ENCODE results near the gene ITPA. TPM values are rescaled to one million over a fixed set of nuclear protein-coding genes. Genes with fewer than 3 reads are reported as not detected.

Gene ITPA
- total and polyA plus RNA-seq, 10 of the 15 experiments (the other 5 are each of a cell fraction or from before 2014, with no cell fraction given), result 5.5 to 124 (median 66.3) TPM

- SMC1A ChIA-PET (ENCODE audit: uncharacterized antibody, unreplicated experiment), result no interaction called here
- Histone ChIP-seq H4K20me1 (ENCODE audit: control insufficient read depth, insufficient read depth) (no peaks in the 10 kb centered on the region), H3K9ac (ENCODE audit: control insufficient read depth, insufficient read depth, low read length) (no peak overlapping the region), H3K27me3 (replicated peaks in 1 of 2; ENCODE audit: control insufficient read depth in 2 of 2, insufficient read depth in 2 of 2, low read length in 1 of 2) (peaks cover 4 to 9% of the 10 kb centered on the region in 2 experiments; a peak in 3 of 4 replicates), H3K4me1 (ENCODE audit: control insufficient read depth, insufficient read depth, low read length) (no peaks in the 10 kb centered on the region; the same call in none of the 2 replicates), H3K27ac (ENCODE audit: control insufficient read depth, insufficient read depth) (no peak overlapping the region), H2AFZ (ENCODE audit: control insufficient read depth, low read depth, low read length) (no peak overlapping the region), H3K4me2 (ENCODE audit: control insufficient read depth, insufficient read depth) (no peak overlapping the region), H3K79me2 (ENCODE audit: control insufficient read depth, insufficient read depth, low read length) (no peaks in the 10 kb centered on the region), H3K4me3 (no peak overlapping the region), H3K9me3 (replicated peaks; ENCODE audit: control insufficient read depth, insufficient read depth, low read length) (no peaks in the 10 kb centered on the region), H3K36me3 (ENCODE audit: control insufficient read depth in 2 of 2, insufficient read depth in 2 of 2, low read length in 1 of 2) (no peaks in the 10 kb centered on the region)
- intact Hi-C loops (cut with micrococcal nuclease; ENCODE audit: unreplicated experiment) (no loop called here), in situ Hi-C loops (cut with MboI) (no loop called here)
- BruUV-seq (replicated peaks), result no TSS peak
- ATAC-seq, result no peak
- WGBS (ENCODE audit: insufficient coverage, insufficient replicate concordance, low lambda C conversion rate, missing lambda C conversion rate), result 23% methylated on average over 1 of the region's 1 CpG
- CTCF ChIA-PET, result no interaction called here
- RAD21 ChIA-PET (ENCODE audit: unreplicated experiment), result interaction anchor here (0.6 kb wide), 1 partner anchor 16 kb away, joined by 3 read pairs; no protein-coding TSS in a partner anchor
- FAIRE-seq, result no peak
- TF ChIP-seq MYB (IDR thresholded peaks at IDR 0.05; ENCODE audit: borderline replicate concordance, low read depth, low read length), result no peak
- no peak for TF ChIP-seq RUNX3 (IDR thresholded peaks at IDR 0.05; ENCODE audit: low read length)
- no peak for TF ChIP-seq POU2F2 (IDR thresholded peaks at IDR 0.05; ENCODE audit: borderline replicate concordance, low read depth, low read length)
- TF ChIP-seq BMI1 (IDR thresholded peaks at IDR 0.05; ENCODE audit: borderline replicate concordance), result no peak
- TF ChIP-seq NR2F1 (conservative IDR thresholded peaks at IDR 0.05), result no peak
- TF ChIP-seq SRF (IDR thresholded peaks at IDR 0.05; ENCODE audit: low read depth in 2 of 2, low read length in 2 of 2), result no peak
- TF ChIP-seq SIN3A (IDR thresholded peaks at IDR 0.05; ENCODE audit: low read depth, low read length), result no peak
- POLR2A ChIA-PET, result no interaction called here
- DNase-seq (ENCODE audit: low read depth, low spot score), result no peak
Measured at GRCh38 chr20:3246682-3247081, 37.4 kb downstream of the ITPA start.

DNA sequence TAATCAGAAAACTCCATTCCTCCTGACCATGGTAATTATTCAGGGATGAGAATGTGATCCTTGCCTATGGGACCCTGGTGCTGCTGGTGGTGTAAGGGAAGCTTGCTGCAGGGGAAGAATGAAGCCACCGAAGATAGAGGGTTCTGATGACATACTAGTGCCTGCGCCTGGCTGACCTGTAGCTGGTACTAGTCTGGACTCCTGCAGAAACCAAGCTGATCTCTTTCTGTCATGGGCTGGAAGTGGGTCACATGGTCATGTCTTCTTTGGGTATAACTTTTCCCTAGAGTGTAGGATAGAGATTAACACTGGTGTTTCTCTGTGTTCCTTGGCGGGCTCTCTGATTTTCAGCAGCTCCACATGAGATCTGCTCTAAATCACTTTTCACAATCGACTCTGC, 38.3 kb downstream of the ITPA start:
- ChIA-PET RAD21 (ENCODE audit: unreplicated experiment) (interaction anchor here (0.7 kb wide), 1 partner anchor 61 kb away, joined by 3 read pairs; no protein-coding TSS in a partner anchor), POLR2A (no interaction called here), CTCF (no interaction called here), SMC1A (ENCODE audit: uncharacterized antibody, unreplicated experiment) (no interaction called here)
- Histone ChIP-seq H3K4me1 (ENCODE audit: control insufficient read depth, insufficient read depth, low read length) (no peaks in the 10 kb centered on the region; the same call in none of the 2 replicates), H3K9me3 (replicated peaks; ENCODE audit: control insufficient read depth, insufficient read depth, low read length) (no peaks in the 10 kb centered on the region), H3K79me2 (ENCODE audit: control insufficient read depth, insufficient read depth, low read length) (no peaks in the 10 kb centered on the region), H3K9ac (ENCODE audit: control insufficient read depth, insufficient read depth, low read length) (no peak overlapping the region), H2AFZ (ENCODE audit: control insufficient read depth, low read depth, low read length) (no peak overlapping the region), H3K27me3 (replicated peaks in 1 of 2; ENCODE audit: control insufficient read depth in 2 of 2, insufficient read depth in 2 of 2, low read length in 1 of 2) (peaks cover 4 to 9% of the 10 kb centered on the region in 2 experiments; a peak in 3 of 4 replicates), H3K36me3 (ENCODE audit: control insufficient read depth in 2 of 2, insufficient read depth in 2 of 2, low read length in 1 of 2) (no peaks in the 10 kb centered on the region), H3K27ac (ENCODE audit: control insufficient read depth, insufficient read depth) (no peak overlapping the region), H3K4me2 (ENCODE audit: control insufficient read depth, insufficient read depth) (no peak overlapping the region), H3K4me3 (no peak overlapping the region), H4K20me1 (ENCODE audit: control insufficient read depth, insufficient read depth) (no peaks in the 10 kb centered on the region)
- BruUV-seq (replicated peaks), result no TSS peak
- no peak; the same call in 2 of the 3 replicates for ATAC-seq
- no peak for DNase-seq (ENCODE audit: low read depth, low spot score)
- no peak for TF ChIP-seq POU2F2 (IDR thresholded peaks at IDR 0.05; ENCODE audit: borderline replicate concordance, low read depth, low read length)
- TF ChIP-seq CREM (IDR thresholded peaks at IDR 0.05; ENCODE audit: low read depth), result no peak
- no peak for TF ChIP-seq FOXM1 (IDR thresholded peaks at IDR 0.05; ENCODE audit: low read depth, low read length)
- 55% methylated on average over 4 of the region's 4 CpGs for WGBS (ENCODE audit: insufficient coverage, insufficient replicate concordance, low lambda C conversion rate, missing lambda C conversion rate)
- intact Hi-C loops (cut with micrococcal nuclease; ENCODE audit: unreplicated experiment), result no loop called here
- in situ Hi-C loops (cut with MboI), result no loop called here
- no peak for FAIRE-seq
